CD4-positive, alpha-beta T cell treated with Interleukin-15 for 1 hour (primary cell): ENCODE results near the gene ABCA12.

Experiments used
- DNase-seq: peaks from one replicate; pipeline ENCODE4 v3.0.0-alpha.2; 2020

Gene ABCA12

DNA sequence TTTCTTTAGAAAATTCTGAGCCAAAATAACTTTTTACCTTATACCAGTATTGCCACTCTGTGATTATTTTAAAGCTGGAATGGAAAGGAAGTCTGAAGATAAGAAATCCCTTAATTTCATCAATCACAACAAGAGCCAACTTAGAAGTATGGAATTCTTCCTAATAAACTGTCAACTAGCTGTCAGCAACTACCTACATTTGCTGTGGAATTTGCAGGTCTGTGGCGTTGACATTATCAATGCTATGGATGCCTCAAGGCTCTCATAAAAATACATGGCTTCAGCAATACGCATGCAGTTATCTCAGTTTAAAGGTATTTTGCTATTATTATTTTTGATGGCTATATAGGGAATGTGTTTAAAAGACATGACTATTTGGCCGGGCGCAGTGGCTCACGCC, 108.5 kb downstream of the ABCA12 start:
- no peak for DNase-seq

- DNase-seq = no peak
Observed at GRCh38 chr2:215028231-215028630, 110.2 kb downstream of the ABCA12 start.

GRCh38 chr2:215027779-215028178, 110.6 kb downstream of the ABCA12 start:
- DNase-seq = no peak

GRCh38 chr2:215022910-215023309, 115.5 kb downstream of the ABCA12 start:
- DNase-seq = no peak

- DNase-seq = no peak
Observed at GRCh38 chr2:215022418-215022817, 116.0 kb downstream of the ABCA12 start.

DNA sequence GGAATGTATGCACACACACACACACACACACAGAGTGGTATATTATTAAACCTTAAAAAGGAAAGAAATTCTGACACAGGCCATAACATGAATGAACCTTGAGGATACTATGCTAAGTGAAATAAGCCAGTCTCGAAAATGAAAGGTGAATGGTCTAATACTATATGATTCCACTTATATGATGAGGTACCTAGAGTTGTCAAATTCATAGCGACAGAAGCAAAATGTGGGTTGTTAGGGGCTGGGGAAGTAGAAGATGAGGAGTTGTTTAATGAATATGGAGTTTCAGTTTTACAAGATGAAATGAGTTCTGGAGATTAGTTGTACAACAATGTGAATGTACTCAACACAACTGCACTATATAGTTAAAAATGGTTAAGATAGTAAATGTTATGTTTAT, 118.1 kb downstream of the ABCA12 start:
- DNase-seq = no peak

GRCh38 chr2:215019521-215020145, 118.8 kb downstream of the ABCA12 start:
- DNase-seq = no peak

- no peak for DNase-seq
Observed at GRCh38 chr2:215019085-215019484, 119.3 kb downstream of the ABCA12 start.

GRCh38 chr2:215015421-215015820, 123.0 kb downstream of the ABCA12 start:
- DNase-seq = no peak

GRCh38 chr2:215010390-215010789, 128.0 kb downstream of the ABCA12 start:
- DNase-seq = no peak

DNA sequence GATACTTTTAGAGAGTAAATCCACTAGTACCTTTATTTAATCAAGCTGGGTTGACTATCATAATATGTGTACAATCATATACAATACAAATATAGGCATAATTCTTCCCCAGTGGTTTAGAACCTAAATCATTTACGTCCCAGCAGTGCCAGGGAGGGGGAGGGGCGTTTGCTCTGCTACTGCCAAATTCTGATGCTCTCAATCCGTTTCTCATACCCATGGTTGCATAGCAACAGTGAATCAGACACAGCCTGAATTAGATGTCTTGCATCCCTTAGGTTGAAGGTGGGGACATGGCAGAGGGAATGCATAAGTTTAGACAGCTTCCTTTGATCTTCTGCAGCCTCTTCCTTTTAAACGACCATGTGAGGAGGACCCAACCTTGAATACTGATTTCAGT, 135.4 kb downstream of the ABCA12 start:
- no peak for DNase-seq

GRCh38 chr2:215002500-215002899, 135.9 kb downstream of the ABCA12 start:
- DNase-seq = no peak

- DNase-seq = no peak
Observed at GRCh38 chr2:215000721-215001120, 137.7 kb downstream of the ABCA12 start.

DNA sequence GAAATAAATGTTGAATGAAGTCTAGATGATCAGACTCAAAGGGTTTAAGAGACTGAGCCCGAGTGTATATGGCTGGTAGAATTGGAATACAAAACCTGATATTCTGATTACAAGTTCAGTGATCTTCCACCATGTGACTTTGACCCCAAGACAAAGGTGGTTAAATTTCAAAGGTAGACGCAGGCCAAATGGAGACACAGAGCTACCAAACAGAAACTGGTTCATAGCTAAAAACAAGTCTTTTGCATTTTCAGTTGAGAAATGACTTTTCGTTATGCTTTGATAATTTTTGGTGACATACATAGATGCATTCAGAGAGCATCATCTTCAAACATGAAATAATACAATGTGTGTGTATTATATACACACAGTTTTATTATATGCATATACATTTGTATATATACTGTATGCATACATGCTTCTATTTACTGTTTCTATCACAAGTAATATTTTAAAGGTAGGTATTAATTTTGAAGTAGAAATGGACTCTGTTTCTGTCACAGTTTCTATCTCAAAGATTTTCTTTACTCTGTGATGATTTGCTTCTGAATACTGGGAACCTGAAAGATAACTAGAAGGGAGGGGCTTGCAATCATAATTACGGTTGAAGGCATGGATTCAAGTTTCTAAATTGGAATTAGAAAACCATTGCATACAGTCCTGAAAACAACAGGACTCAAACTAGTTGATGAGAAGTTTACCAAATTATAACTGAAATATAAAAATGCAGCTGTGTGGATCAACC, 142.3 kb downstream of the ABCA12 start:
- DNase-seq = no peak

GRCh38 chr2:214995409-214995808, 143.0 kb downstream of the ABCA12 start:
- no peak for DNase-seq

DNA sequence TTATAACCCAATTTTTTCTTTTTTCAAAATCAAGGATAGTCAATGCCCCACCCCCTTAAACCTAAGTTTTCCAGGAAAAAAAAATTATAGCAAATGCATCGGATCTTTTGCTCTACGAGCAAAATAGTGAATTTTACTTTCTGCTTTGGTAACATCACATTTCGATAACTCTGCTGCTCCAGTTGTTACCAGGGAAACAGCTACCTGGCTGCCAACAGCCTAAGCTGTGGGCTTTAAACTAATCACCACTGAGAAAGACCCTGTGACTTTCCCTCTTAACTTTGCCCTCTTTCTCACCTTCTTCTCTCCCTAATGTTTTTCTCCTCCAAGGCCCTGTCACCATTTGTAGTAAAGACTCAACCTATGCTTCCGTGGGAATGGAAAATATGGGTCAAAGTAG, 145.5 kb downstream of the ABCA12 start:
- DNase-seq = no peak

DNA sequence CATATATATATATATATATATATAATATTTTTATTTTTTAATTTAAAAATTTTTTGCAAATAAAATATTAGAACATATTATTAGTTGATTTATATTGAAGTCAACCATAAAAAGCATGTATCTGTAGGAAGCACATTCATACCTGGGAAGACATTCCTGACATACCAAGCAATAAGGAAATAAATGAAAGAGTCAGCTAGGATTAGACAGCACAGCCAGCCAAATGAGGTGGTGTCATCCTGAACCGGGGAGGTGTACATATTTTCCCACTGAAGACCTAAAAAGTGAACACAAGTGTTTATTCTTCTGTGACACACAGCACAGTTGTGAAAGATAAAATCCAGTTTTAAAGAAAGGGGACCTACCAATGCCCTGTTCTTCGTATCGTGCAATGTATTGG, 149.2 kb downstream of the ABCA12 start:
- no peak for DNase-seq

DNA sequence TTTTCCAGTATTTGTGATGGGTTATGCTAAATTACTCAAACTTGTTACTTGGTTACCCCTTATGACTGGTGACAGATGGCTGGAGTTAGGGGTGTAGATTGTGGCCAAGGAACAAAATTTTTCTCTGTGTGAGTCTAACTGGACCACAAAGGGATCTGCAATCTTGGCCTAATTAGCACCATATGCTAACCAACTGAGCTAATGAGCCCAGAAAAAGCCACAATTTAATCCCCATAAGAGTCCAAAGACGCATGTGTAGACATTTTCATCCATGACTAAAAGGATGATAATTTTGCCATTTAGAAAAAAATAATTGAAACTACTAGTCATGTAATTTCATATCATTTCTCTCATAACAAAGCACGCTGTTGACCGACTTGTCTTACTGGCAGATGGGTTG, 151.2 kb downstream of the ABCA12 start:
- DNase-seq = no peak

DNA sequence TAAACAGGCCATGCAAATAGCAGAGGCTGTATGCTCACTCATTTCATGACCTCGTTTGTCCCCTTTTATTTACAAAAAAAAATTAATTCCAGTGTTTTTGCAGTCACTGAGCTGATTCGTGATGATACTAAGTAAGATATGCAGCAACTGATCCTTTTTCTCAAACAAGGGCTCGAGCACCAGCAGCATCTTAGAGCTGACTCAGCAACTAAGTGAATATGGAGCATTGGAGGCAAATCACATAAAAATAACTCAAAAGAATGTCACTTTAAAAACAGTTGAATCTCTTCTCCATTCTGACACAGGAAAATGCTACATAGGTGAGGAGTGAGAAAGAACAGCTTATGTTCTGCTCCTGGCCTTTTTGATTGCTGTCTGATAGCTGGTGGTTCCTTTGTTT, 152.8 kb downstream of the ABCA12 start:
- no peak for DNase-seq

DNA sequence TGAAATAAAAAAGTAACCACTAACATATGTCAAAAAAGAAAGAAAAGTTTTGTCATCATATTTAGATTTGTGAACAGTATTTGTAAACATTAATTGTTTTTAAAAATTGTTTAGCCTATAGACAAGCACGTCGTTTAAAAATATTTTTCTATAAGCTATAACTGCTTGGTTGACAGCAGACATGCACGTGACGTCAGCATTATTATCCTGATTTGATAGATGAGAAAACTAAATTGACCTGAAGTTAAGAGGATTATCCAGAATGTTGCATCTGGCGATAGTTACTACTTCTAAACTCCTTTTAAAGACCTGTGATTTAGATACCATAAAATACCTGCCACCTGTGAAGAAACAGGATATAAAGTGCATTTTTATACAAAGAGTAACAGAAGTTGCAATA, 172.0 kb downstream of the ABCA12 start:
- no peak for DNase-seq

DNA sequence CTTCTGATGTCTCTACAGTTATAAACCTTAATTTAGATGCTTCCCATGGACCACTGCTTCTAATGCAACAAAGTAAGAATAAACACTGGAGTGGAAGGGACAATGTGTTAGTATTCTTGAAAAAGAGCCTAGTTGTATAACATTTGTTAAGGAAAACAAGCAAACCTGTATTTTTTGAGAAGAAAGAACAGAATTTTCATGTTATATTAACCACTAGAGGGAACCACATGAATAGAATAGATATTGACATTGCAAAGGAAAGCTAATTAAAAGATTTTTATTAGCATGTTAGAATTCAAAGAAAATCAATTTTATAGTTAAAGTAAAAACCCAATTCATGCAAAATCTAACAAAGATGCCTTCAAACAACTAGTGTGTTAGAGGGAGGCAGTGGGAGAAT, 177.7 kb downstream of the ABCA12 start:
- DNase-seq = no peak

- no peak for DNase-seq
Observed at GRCh38 chr2:214946949-214947348, 191.5 kb downstream of the ABCA12 start.

DNA sequence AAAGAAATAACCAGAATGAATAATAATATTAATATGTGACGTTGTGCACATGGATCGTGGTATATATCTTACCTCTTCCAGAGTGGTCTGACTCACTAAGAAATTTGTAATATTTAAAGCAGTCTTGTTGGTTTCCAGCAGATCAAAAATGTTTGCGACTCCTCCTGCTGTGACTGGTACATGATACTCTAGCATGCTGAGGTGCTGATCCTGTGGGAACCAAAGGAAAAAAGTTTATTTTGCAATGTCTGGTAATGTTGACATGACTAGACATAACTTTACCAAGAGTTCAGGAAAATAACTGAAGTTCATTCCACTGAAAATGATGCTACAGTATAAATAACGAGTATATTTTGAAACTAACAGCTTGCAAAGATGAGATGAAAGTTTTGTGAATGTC, 204.4 kb downstream of the ABCA12 start:
- no peak for DNase-seq

DNA sequence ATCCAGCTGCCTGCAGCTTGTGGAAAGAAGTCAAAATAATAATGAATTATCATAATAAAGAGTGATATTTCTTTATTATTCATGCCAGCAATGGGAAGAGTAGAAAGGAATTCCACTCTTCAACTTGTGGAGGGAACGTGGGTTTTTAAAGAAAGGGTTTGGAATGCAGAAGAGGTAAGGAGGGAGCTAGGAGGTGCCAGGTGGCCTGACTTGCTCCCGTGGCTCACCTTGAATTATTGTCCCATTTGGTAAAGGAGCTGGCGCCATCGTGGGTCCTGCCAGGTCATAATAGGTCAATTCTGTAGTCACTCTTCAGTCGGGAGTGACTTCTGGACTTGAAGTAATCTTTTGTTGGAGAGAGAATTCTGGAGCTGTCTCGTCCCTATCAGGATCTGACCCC, 233.8 kb downstream of the ABCA12 start:
- DNase-seq = no peak

- no peak for DNase-seq
Observed at GRCh38 chr2:214904176-214904575, 234.2 kb downstream of the ABCA12 start.
